PC-9 (cell line): Measurements from ENCODE around the gene CABLES2. TPM values are rescaled to one million over a fixed set of nuclear protein-coding genes. Genes with fewer than 3 reads are reported as not detected.

Experiments
- BruUV-seq: library from RNA; stranded (reverse); fragments of 400-500 nt; replicated peaks from 2 replicates; lab custom pipeline; 2021; lab: Mats Ljungman, UMichigan
- CTCF ChIA-PET: fragments of 300-600 bp; sonication (Branson Sonifier 250); formaldehyde crosslinking; loops from one replicate; lab custom pipeline; 2022; ENCODE audit warnings: antibody characterized with exemption; lab: Charles Lee
- POLR2A ChIA-PET: fragments of 300-600 bp; sonication (Branson Sonifier 250); formaldehyde crosslinking; loops from one replicate; lab custom pipeline; 2022; ENCODE audit warnings: antibody characterized with exemption; ENCODE audit not compliant: unreplicated experiment; lab: Charles Lee
- DNase-seq, 2 experiments: peaks; one replicate each; pipeline versions ENCODE4 v3.0.0 to v3.0.0-alpha.2; 2015 to 2022; ENCODE audit warnings: mixed read lengths in 1 of 2
- H2AFZ ChIP-seq: fragments of 200-600 bp; sonication (generic); 2 replicates; pipeline ENCODE4 v1.8.1; 2017; ENCODE audit warnings: antibody characterized with exemption
- H3F3A ChIP-seq: fragments of 200-600 bp; sonication (generic); 2 replicates; pipeline ENCODE4 v1.8.1; 2017; ENCODE audit warnings: antibody characterized with exemption, mild to moderate bottlenecking, low read depth; ENCODE audit not compliant: insufficient read depth
- H3K27ac ChIP-seq: fragments of 200-600 bp; sonication (generic); 2 replicates; pipeline ENCODE4 v1.6.1; 2016; ENCODE audit warnings: mixed run types
- H3K27me3 ChIP-seq: fragments of 200-600 bp; sonication (generic); 2 replicates; pipeline ENCODE4 v1.6.1; 2016; ENCODE audit warnings: low read depth, mixed run types; ENCODE audit not compliant: insufficient read depth
- H3K36me3 ChIP-seq: fragments of 200-600 bp; sonication (generic); 2 replicates; pipeline ENCODE4 v1.6.1; 2016; ENCODE audit warnings: low read depth, mixed run types
- H3K4me1 ChIP-seq: fragments of 200-600 bp; sonication (generic); replicated peaks from 2 replicates; pipeline ENCODE4 v1.6.1; 2016; ENCODE audit warnings: mixed run types; ENCODE audit not compliant: insufficient read depth
- H3K4me2 ChIP-seq: fragments of 200-600 bp; sonication (generic); 2 replicates; pipeline ENCODE4 v1.6.1; 2017; ENCODE audit warnings: mixed run types
- H3K4me3 ChIP-seq: fragments of 200-600 bp; sonication (generic); 2 replicates; pipeline ENCODE4 v1.6.1; 2016; ENCODE audit warnings: mixed run types
- H3K79me2 ChIP-seq: fragments of 200-600 bp; sonication (generic); 2 replicates; pipeline ENCODE4 v1.6.1; 2017; ENCODE audit warnings: low read depth, mixed run types
- H3K9me2 ChIP-seq: fragments of 200-600 bp; sonication (generic); 2 replicates; pipeline ENCODE4 v1.8.1; 2017; ENCODE audit warnings: mild to moderate bottlenecking; ENCODE audit not compliant: insufficient read depth
- H3K9me3 ChIP-seq: fragments of 200-600 bp; sonication (generic); 2 replicates; pipeline ENCODE4 v1.8.1; 2016; ENCODE audit warnings: low read depth; ENCODE audit not compliant: insufficient read depth
- H4K20me1 ChIP-seq: fragments of 200-600 bp; sonication (generic); 2 replicates; pipeline ENCODE4 v1.8.1; 2017; ENCODE audit not compliant: insufficient read depth
- CTCF ChIP-seq: fragments of 200-600 bp; sonication (generic); conservative IDR thresholded peaks from 2 replicates; pipeline ENCODE4 v1.6.1; 2017; ENCODE audit warnings: mixed run types, antibody characterized with exemption, mild to moderate bottlenecking, moderate library complexity
- EZH2 ChIP-seq: fragments of 200-600 bp; sonication (generic); IDR thresholded peaks from 2 replicates; pipeline ENCODE4 v1.8.0; 2017; ENCODE audit warnings: antibody characterized with exemption, low read depth
- intact Hi-C: fragments of 100-400 bp; cut with micrococcal nuclease; formaldehyde crosslinking; loops from one replicate; pipeline ENCODE4 v1.10.0; 2022; ENCODE audit not compliant: unreplicated experiment
- total RNA-seq: library from RNA; stranded (reverse); gene quantifications from 2 replicates; pipeline ENCODE4 v1.2.3, GENCODE V29; 2021

Gene CABLES2
- total RNA-seq, 1 experiment from 2014 or later: 14.1 TPM

DNA sequence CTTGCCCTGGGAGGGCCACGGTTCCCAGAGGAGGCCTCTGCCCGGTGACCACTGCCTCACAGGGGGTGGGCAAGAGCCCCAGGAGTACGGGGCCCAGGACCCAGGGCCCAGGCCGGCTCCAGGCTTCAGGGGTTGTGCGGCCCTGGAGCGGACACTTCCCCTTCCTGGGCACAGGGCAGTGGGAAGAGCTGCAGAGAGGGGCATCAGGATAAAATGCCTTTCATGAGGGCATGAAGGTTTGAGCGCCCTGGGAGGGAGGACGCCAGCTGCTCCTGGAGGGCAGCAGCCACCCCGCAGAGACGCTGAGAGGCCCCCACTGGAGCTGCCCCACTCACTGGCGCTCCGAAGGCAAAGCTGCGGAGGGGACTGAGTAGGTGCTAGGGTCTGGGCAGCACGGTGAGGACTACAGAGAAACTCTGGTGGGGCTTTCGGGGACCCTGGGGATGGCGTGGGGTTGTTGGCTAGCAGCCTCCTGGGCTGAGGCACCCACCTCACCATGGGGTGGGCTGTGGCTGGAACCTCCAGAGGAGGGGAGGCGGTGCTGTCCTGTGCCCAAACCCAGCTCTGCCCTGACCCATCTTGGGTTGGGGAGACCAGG lies 50.4 kb downstream of the CABLES2 start:
- Histone ChIP-seq H3K79me2 (peaks cover 85% of the 10 kb centered on the region), H3K4me2 (peak overlapping the region; percentile 91), H2AFZ (no peak overlapping the region), H4K20me1 (peaks cover 24% of the 10 kb centered on the region; the same call in 1 of the 2 replicates), H3K4me3 (peak overlapping the region; percentile 55; the same call in 1 of the 2 replicates), H3F3A (peaks cover 71% of the 10 kb centered on the region), H3K27ac (peak overlapping the region; percentile 86), H3K9me3 (no peaks in the 10 kb centered on the region), H3K27me3 (no peaks in the 10 kb centered on the region), H3K4me1 (peaks cover 92% of the 10 kb centered on the region), H3K9me2 (no peaks in the 10 kb centered on the region), H3K36me3 (peaks cover 4% of the 10 kb centered on the region; the same call in 1 of the 2 replicates)
- no peak for DNase-seq
- TF ChIP-seq EZH2 (no peak), CTCF (no peak)
- intact Hi-C loops: loop anchor here (5.0 kb wide), 2 partner anchors 214 to 266 kb away; partner anchors contain the start of genes PSMA7 and SS18L1
- ChIA-PET POLR2A (interaction anchor here (0.6 kb wide), 1 partner anchor 22 kb away, joined by 3 read pairs; no protein-coding TSS in a partner anchor), CTCF (no interaction called here)
- BruUV-seq: no TSS peak

DNA sequence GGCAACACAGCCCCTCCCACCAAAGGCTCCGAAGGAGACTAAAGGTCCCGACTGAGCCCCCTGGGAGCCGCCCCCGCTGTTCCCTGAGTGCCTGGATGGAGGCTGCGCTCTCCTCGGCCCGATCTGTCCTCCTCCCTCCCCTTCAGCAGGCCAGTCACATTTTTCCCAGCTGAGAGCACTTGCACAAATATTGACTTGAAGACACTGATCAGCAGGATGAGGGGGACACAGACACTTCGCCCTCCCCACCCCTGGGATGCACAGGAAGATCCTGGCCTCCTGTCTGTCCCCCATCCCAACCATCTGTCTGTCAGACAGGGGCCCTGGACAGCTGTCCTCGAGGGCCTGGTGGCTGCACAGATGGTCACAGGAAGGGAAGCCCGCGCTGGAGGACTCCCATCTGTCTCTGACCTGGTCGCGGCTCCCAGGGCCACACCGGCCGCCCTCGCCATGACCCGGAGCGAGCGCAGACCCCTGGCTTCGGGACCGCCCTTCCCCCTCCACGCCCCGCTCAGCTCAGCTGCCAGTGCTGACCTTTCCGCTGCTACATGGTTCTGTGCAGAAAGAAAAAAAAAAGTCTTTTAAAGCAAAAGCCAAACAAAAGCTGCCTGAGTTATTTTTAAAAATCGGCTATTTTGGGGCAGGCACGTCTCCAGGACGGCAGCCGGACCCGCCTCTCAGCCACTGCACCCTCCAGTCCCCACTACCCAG lies 51.1 kb downstream of the CABLES2 start:
- BruUV-seq: no TSS peak
- peaks cover 85% of the 10 kb centered on the region for H3K79me2 ChIP-seq
- H4K20me1 ChIP-seq: peaks cover 20% of the 10 kb centered on the region; the same call in 1 of the 2 replicates
- peak overlapping the region; percentile 91 for H3K4me2 ChIP-seq
- TF ChIP-seq CTCF (no peak), EZH2 (no peak)
- ChIA-PET POLR2A (interaction anchor here (0.6 kb wide), 2 partner anchors 18 to 23 kb away, joined by 3 read pairs; no protein-coding TSS in a partner anchor), CTCF (no interaction called here)
- peaks cover 8% of the 10 kb centered on the region; the same call in 1 of the 2 replicates for H3K36me3 ChIP-seq
- peak overlapping the region; percentile 55; the same call in 1 of the 2 replicates for H3K4me3 ChIP-seq
- H3K4me1 ChIP-seq: peaks cover 92% of the 10 kb centered on the region
- H3K9me3 ChIP-seq: no peaks in the 10 kb centered on the region
- intact Hi-C loops: loop anchor here (5.0 kb wide), 2 partner anchors 214 to 266 kb away; partner anchors contain the start of genes PSMA7 and SS18L1
- H2AFZ ChIP-seq: no peak overlapping the region
- peak overlapping the region; percentile 86 for H3K27ac ChIP-seq
- no peaks in the 10 kb centered on the region for H3K9me2 ChIP-seq
- peaks cover 72% of the 10 kb centered on the region for H3F3A ChIP-seq
- DNase-seq: no peak
- H3K27me3 ChIP-seq: no peaks in the 10 kb centered on the region

DNA sequence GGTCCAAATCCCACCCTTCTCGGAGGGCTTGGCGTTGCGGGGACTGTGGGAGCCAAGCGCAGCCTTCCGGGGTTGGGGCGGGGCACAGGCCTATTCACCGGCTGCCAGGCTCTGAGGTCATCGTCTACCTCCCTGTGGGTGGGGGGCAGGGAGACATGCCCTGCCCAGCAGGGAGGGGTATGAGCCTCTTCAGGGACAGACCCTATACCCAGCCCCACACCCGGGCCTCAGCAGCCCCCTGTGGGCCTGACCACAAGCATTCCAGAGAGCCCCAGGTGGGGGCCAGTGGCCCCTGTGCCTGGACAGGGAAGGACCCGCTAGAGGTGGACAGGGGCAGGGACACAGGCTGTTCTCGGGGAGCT lies 51.6 kb downstream of the CABLES2 start:
- BruUV-seq: no TSS peak
- peak in 1 of 2 experiments; percentile 68 for DNase-seq
- Histone ChIP-seq H3K27me3 (no peaks in the 10 kb centered on the region), H3K36me3 (peaks cover 8% of the 10 kb centered on the region; the same call in 1 of the 2 replicates), H3K4me2 (peak overlapping the region; percentile 91), H3K79me2 (peaks cover 85% of the 10 kb centered on the region), H3K9me2 (no peaks in the 10 kb centered on the region), H2AFZ (no peak overlapping the region), H3K4me1 (peaks cover 92% of the 10 kb centered on the region), H4K20me1 (peaks cover 24% of the 10 kb centered on the region; the same call in 1 of the 2 replicates), H3K9me3 (no peaks in the 10 kb centered on the region), H3K27ac (peak overlapping the region; percentile 86), H3F3A (peaks cover 73% of the 10 kb centered on the region), H3K4me3 (peak overlapping the region; percentile 8; the same call in 1 of the 2 replicates)
- ChIA-PET CTCF (no interaction called here), POLR2A (no interaction called here)
- intact Hi-C loops: loop anchor here (5.0 kb wide), 2 partner anchors 213 to 267 kb away; partner anchors contain the start of genes PSMA7 and SS18L1
- TF ChIP-seq EZH2: no peak
- no peak for TF ChIP-seq CTCF
